Colon (tissue), 2 donors: ENCODE results near the gene PCBP4.
"Not testable (repeated sequence)": the region's sequence is repeated elsewhere in the genome, so short reads cannot be mapped to it uniquely, and the experiment has no call there.

Experiments
- FAIRE-seq: peaks from 2 replicates; lab custom pipeline; 2012; peaks lifted over from hg19 to GRCh38; lab: Jason Lieb, UNC
- donor health status: control.
- donor health status: control.

Gene PCBP4

GRCh38 chr3:51937611-51938450 lies 29.4 kb downstream of the PCBP4 start:
- no peak for FAIRE-seq

- no peak for FAIRE-seq
Observed at GRCh38 chr3:51937014-51937413, 30.2 kb downstream of the PCBP4 start.

- no peak for FAIRE-seq
Observed at GRCh38 chr3:51935886-51936755, 31.1 kb downstream of the PCBP4 start.

- FAIRE-seq = no peak
Observed at GRCh38 chr3:51934991-51935885, 32.0 kb downstream of the PCBP4 start.

GRCh38 chr3:51934139-51934850 lies 33.0 kb downstream of the PCBP4 start:
- no peak for FAIRE-seq

GRCh38 chr3:51933471-51934138 lies 33.6 kb downstream of the PCBP4 start:
- no peak for FAIRE-seq

GRCh38 chr3:51932471-51933370 lies 34.5 kb downstream of the PCBP4 start:
- FAIRE-seq = no peak

GRCh38 chr3:51931756-51932155 lies 35.5 kb downstream of the PCBP4 start:
- FAIRE-seq = no peak

GRCh38 chr3:51930439-51930838 lies 36.8 kb downstream of the PCBP4 start:
- FAIRE-seq = no peak

GRCh38 chr3:51929420-51930003 lies 37.7 kb downstream of the PCBP4 start:
- FAIRE-seq = no peak

- not testable (repeated sequence) for FAIRE-seq
Observed at GRCh38 chr3:51928981-51929380, 38.3 kb downstream of the PCBP4 start.

- FAIRE-seq = no peak
Observed at GRCh38 chr3:51928438-51928837, 38.8 kb downstream of the PCBP4 start.

- FAIRE-seq = no peak
Observed at GRCh38 chr3:51927061-51927977, 39.9 kb downstream of the PCBP4 start.

GRCh38 chr3:51921081-51921578 lies 46.1 kb downstream of the PCBP4 start:
- FAIRE-seq = no peak

GRCh38 chr3:51916418-51916817 lies 50.8 kb downstream of the PCBP4 start:
- FAIRE-seq = no peak

- no peak for FAIRE-seq
Observed at GRCh38 chr3:51908026-51908425, 59.2 kb downstream of the PCBP4 start.
